ENCODE results near the gene ZNF613.
"Not testable (repeated sequence)": the region's sequence is repeated elsewhere in the genome, so short reads cannot be mapped to it uniquely, and the experiment has no call there.

Gene ZNF613

GRCh38 chr19:51978882-51979281 is 51.6 kb downstream of the ZNF613 start:
- no peak overlapping the region for H3K27ac ChIP-seq (ENCODE audit: low read length)
- H3K79me2 ChIP-seq (ENCODE audit: insufficient read depth, low read length), result peaks cover 83% of the 10 kb centered on the region
- DNase-seq (no peak), ATAC-seq (ENCODE audit: insufficient read depth, low read depth) (no peak)
- H3K9ac ChIP-seq (ENCODE audit: low read depth, low read length), result no peak overlapping the region
- H3K9me3 ChIP-seq (ENCODE audit: insufficient read depth, low read length, severe bottlenecking), result peaks cover 75% of the 10 kb centered on the region
- H3K4me3 ChIP-seq (ENCODE audit: low read depth in 1 of 2, low read length in 2 of 2), result no peak overlapping the region; a peak in 1 of 4 replicates
- peaks cover 2% of the 10 kb centered on the region; the same call in 1 of the 2 replicates for H3K4me1 ChIP-seq (ENCODE audit: insufficient read depth, low read length)
- TF ChIP-seq EZH2 (IDR thresholded peaks at IDR 0.05; ENCODE audit: borderline replicate concordance, low read depth, low read length, severe bottlenecking) (no peak), CTCF (IDR thresholded peaks at IDR 0.05; ENCODE audit: borderline replicate concordance, extremely low read depth, low read length, poor library complexity, severe bottlenecking) (no peak)
- no peaks in the 10 kb centered on the region for H3K27me3 ChIP-seq (ENCODE audit: insufficient read depth, low read length, poor library complexity)
- peaks cover 70% of the 10 kb centered on the region for H3K36me3 ChIP-seq (ENCODE audit: insufficient read depth, low read length)
- H4K20me1 ChIP-seq (ENCODE audit: insufficient read depth, low read length), result no peaks in the 10 kb centered on the region
- no peak overlapping the region for H2AFZ ChIP-seq (ENCODE audit: low read depth, low read length)
- H3K4me2 ChIP-seq (ENCODE audit: insufficient read depth, low read length), result no peak overlapping the region

DNA sequence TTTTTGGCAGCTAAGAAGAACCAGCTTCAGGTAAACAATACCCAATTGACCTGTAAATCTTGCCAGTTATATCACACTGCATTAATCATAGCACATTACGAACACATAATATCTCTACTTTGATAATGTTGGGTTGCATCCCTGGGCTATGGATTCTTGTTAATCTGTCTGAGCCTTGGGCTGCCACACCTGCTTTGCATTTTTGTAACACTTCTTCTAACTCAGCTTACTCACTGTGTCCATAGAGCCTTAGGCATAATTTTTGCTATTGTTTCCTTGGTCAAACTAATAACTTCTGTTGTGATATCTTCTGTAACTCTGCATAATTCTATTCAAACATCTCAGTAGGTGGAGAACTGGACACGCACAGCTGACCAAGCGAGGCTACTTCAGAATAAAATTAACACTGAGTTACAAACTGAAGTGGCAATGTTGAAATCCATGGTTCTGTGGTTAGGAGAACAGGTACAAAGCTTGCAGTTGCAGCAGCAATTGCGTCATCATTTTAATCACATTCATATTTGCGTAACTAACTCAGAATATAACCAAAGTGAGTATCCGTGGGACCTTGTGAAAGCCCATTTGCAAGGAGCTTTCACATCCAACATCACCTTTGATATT is 53.0 kb downstream of the ZNF613 start:
- Histone ChIP-seq H3K79me2 (ENCODE audit: insufficient read depth, low read length) (peaks cover 92% of the 10 kb centered on the region), H3K27me3 (ENCODE audit: insufficient read depth, low read length, poor library complexity) (no peaks in the 10 kb centered on the region), H3K4me1 (ENCODE audit: insufficient read depth, low read length) (peaks cover 8% of the 10 kb centered on the region), H3K9me3 (ENCODE audit: insufficient read depth, low read length, severe bottlenecking) (peaks cover 74% of the 10 kb centered on the region), H3K4me3 (ENCODE audit: low read depth in 1 of 2, low read length in 2 of 2) (no peak overlapping the region), H3K4me2 (ENCODE audit: insufficient read depth, low read length) (no peak overlapping the region), H3K36me3 (ENCODE audit: insufficient read depth, low read length) (peaks cover 67% of the 10 kb centered on the region), H3K9ac (ENCODE audit: low read depth, low read length) (no peak overlapping the region), H3K27ac (ENCODE audit: low read length) (no peak overlapping the region), H4K20me1 (ENCODE audit: insufficient read depth, low read length) (no peaks in the 10 kb centered on the region), H2AFZ (ENCODE audit: low read depth, low read length) (no peak overlapping the region)
- ATAC-seq (ENCODE audit: insufficient read depth, low read depth), result no peak
- TF ChIP-seq CTCF (IDR thresholded peaks at IDR 0.05; ENCODE audit: borderline replicate concordance, extremely low read depth, low read length, poor library complexity, severe bottlenecking) (no peak), EZH2 (IDR thresholded peaks at IDR 0.05; ENCODE audit: borderline replicate concordance, low read depth, low read length, severe bottlenecking) (no peak)
- no peak for DNase-seq

- not testable (repeated sequence) for H2AFZ ChIP-seq (ENCODE audit: low read depth, low read length); H3K27me3 ChIP-seq (ENCODE audit: insufficient read depth, low read length, poor library complexity); H3K4me3 ChIP-seq (ENCODE audit: low read depth in 1 of 2, low read length in 2 of 2); DNase-seq; H3K4me2 ChIP-seq (ENCODE audit: insufficient read depth, low read length); H4K20me1 ChIP-seq (ENCODE audit: insufficient read depth, low read length); H3K27ac ChIP-seq (ENCODE audit: low read length); ATAC-seq (ENCODE audit: insufficient read depth, low read depth); H3K9ac ChIP-seq (ENCODE audit: low read depth, low read length)
- peaks cover 67% of the 10 kb centered on the region for H3K36me3 ChIP-seq (ENCODE audit: insufficient read depth, low read length)
- H3K9me3 ChIP-seq (ENCODE audit: insufficient read depth, low read length, severe bottlenecking), result peaks cover 73% of the 10 kb centered on the region
- peaks cover 96% of the 10 kb centered on the region for H3K79me2 ChIP-seq (ENCODE audit: insufficient read depth, low read length)
- peaks cover 15% of the 10 kb centered on the region for H3K4me1 ChIP-seq (ENCODE audit: insufficient read depth, low read length)
Observed at GRCh38 chr19:51980926-51981325, 53.7 kb downstream of the ZNF613 start.

GRCh38 chr19:51983361-51983760 is 56.1 kb downstream of the ZNF613 start:
- Histone ChIP-seq H3K27me3 (ENCODE audit: insufficient read depth, low read length, poor library complexity) (no peaks in the 10 kb centered on the region), H3K9me3 (ENCODE audit: insufficient read depth, low read length, severe bottlenecking) (peaks cover 64% of the 10 kb centered on the region), H3K79me2 (ENCODE audit: insufficient read depth, low read length) (peaks cover 83% of the 10 kb centered on the region), H3K4me1 (ENCODE audit: insufficient read depth, low read length) (peaks cover 23% of the 10 kb centered on the region), H3K36me3 (ENCODE audit: insufficient read depth, low read length) (peaks cover 64% of the 10 kb centered on the region), H3K27ac (ENCODE audit: low read length) (no peak overlapping the region), H3K4me3 (ENCODE audit: low read depth in 1 of 2, low read length in 2 of 2) (no peak overlapping the region), H3K9ac (ENCODE audit: low read depth, low read length) (no peak overlapping the region), H2AFZ (ENCODE audit: low read depth, low read length) (no peak overlapping the region), H4K20me1 (ENCODE audit: insufficient read depth, low read length) (no peaks in the 10 kb centered on the region), H3K4me2 (ENCODE audit: insufficient read depth, low read length) (no peak overlapping the region)
- TF ChIP-seq CTCF (IDR thresholded peaks at IDR 0.05; ENCODE audit: borderline replicate concordance, extremely low read depth, low read length, poor library complexity, severe bottlenecking) (no peak), EZH2 (IDR thresholded peaks at IDR 0.05; ENCODE audit: borderline replicate concordance, low read depth, low read length, severe bottlenecking) (no peak)
- DNase-seq (no peak), ATAC-seq (ENCODE audit: insufficient read depth, low read depth) (no peak)
